OCI-LY1 (cell line): ENCODE measurements around the gene ATF2.

Experiments
- H2AFZ ChIP-seq: fragments of 200-600 bp; sonication (generic), shearing (Covaris generic); 2 replicates; pipeline ENCODE4 v1.6.0; 2014; ENCODE audit warnings: antibody characterized with exemption, mild to moderate bottlenecking, low read length
- H3F3A ChIP-seq: fragments of 200-600 bp; sonication (generic), shearing (Covaris generic); 2 replicates; pipeline ENCODE4 v1.6.0; 2014; ENCODE audit warnings: mild to moderate bottlenecking, antibody characterized with exemption, low read length, moderate library complexity; ENCODE audit not compliant: insufficient read depth
- H3K27ac ChIP-seq: fragments of 200-600 bp; sonication (generic); 2 replicates; pipeline ENCODE4 v1.5.1; 2014; ENCODE audit warnings: low read length, mixed run types, mild to moderate bottlenecking, low read depth; ENCODE audit not compliant: poor library complexity, severe bottlenecking
- H3K27me3 ChIP-seq: fragments of 200-600 bp; sonication (generic); 2 replicates; pipeline ENCODE4 v1.6.0; 2014; ENCODE audit warnings: antibody characterized with exemption, mild to moderate bottlenecking, low read length, moderate library complexity; ENCODE audit not compliant: insufficient read depth
- H3K36me3 ChIP-seq: fragments of 200-600 bp; sonication (generic); 2 replicates; pipeline ENCODE4 v1.6.1; 2014; ENCODE audit warnings: mild to moderate bottlenecking, antibody characterized with exemption, low read length, moderate library complexity, mixed read lengths; ENCODE audit not compliant: insufficient read depth
- H3K4me1 ChIP-seq: fragments of 200-600 bp; sonication (generic); 2 replicates; pipeline ENCODE4 v1.5.1; 2014; ENCODE audit warnings: mild to moderate bottlenecking, low read length, moderate library complexity; ENCODE audit not compliant: insufficient read depth, severe bottlenecking
- H3K4me2 ChIP-seq: fragments of 200-600 bp; sonication (generic), shearing (Covaris generic); 2 replicates; pipeline ENCODE4 v1.6.1; 2014; ENCODE audit warnings: low read length
- H3K4me3 ChIP-seq: fragments of 200-600 bp; sonication (generic); 2 replicates; pipeline ENCODE4 v1.5.1; 2014; ENCODE audit warnings: low read length, low read depth, mild to moderate bottlenecking, mixed read lengths; ENCODE audit not compliant: poor library complexity, severe bottlenecking
- H3K79me2 ChIP-seq: fragments of 200-600 bp; shearing (Covaris generic); 2 replicates; pipeline ENCODE4 v1.6.1; 2016; ENCODE audit warnings: mixed run types, low read length, mixed read lengths; ENCODE audit not compliant: insufficient read depth
- H3K9ac ChIP-seq: fragments of 200-600 bp; sonication (generic), shearing (Covaris generic); 2 replicates; pipeline ENCODE4 v1.6.1; 2014; ENCODE audit warnings: mild to moderate bottlenecking, low read length, mixed read lengths
- H3K9me2 ChIP-seq: fragments of 200-600 bp; sonication (generic), shearing (Covaris generic); 2 replicates; pipeline ENCODE4 v1.6.1; 2014; ENCODE audit warnings: low read depth, mild to moderate bottlenecking, low read length, mixed read lengths
- H3K9me3 ChIP-seq: fragments of 200-600 bp; shearing (Covaris generic); 2 replicates; pipeline ENCODE4 v1.6.1; 2014; ENCODE audit warnings: low read length, mixed read lengths
- H4K20me1 ChIP-seq: fragments of 200-600 bp; sonication (generic), shearing (Covaris generic); 2 replicates; pipeline ENCODE4 v1.6.0; 2016; ENCODE audit warnings: mild to moderate bottlenecking, low read length; ENCODE audit not compliant: insufficient read depth
- CTCF ChIP-seq: fragments of 200-600 bp; sonication (generic), shearing (Covaris generic); IDR thresholded peaks from 2 replicates; pipeline ENCODE4 v1.5.1; 2017; ENCODE audit warnings: mild to moderate bottlenecking, antibody characterized with exemption, low read length, moderate library complexity, mixed read lengths
- EZH2 ChIP-seq: fragments of 200-600 bp; sonication (generic), shearing (Covaris generic); IDR thresholded peaks from 2 replicates; pipeline ENCODE4 v1.8.0; 2017; ENCODE audit warnings: borderline replicate concordance, mixed run types, mild to moderate bottlenecking, antibody characterized with exemption, low read length, moderate library complexity, mixed read lengths

Gene ATF2

GRCh38 chr2:175080479-175080878, 87.5 kb downstream of the ATF2 start:
- no peak overlapping the region for H3K9ac ChIP-seq
- no peak overlapping the region for H2AFZ ChIP-seq
- no peaks in the 10 kb centered on the region for H3K27me3 ChIP-seq
- no peak overlapping the region for H3K4me2 ChIP-seq
- no peaks in the 10 kb centered on the region for H3K4me1 ChIP-seq
- no peaks in the 10 kb centered on the region for H3K79me2 ChIP-seq
- H3K36me3 ChIP-seq: peaks cover 61% of the 10 kb centered on the region
- no peaks in the 10 kb centered on the region for H3K9me3 ChIP-seq
- H3F3A ChIP-seq: no peaks in the 10 kb centered on the region
- no peak overlapping the region for H3K4me3 ChIP-seq
- no peaks in the 10 kb centered on the region for H3K9me2 ChIP-seq
- no peaks in the 10 kb centered on the region for H4K20me1 ChIP-seq
- H3K27ac ChIP-seq: no peak overlapping the region
- TF ChIP-seq EZH2 (no peak), CTCF (no peak)

GRCh38 chr2:175076272-175076671, 91.7 kb downstream of the ATF2 start:
- no peaks in the 10 kb centered on the region for H3F3A ChIP-seq
- no peak overlapping the region for H3K4me3 ChIP-seq
- H3K36me3 ChIP-seq: peaks cover 51% of the 10 kb centered on the region
- H3K27ac ChIP-seq: no peak overlapping the region
- H3K4me1 ChIP-seq: no peaks in the 10 kb centered on the region
- H4K20me1 ChIP-seq: no peaks in the 10 kb centered on the region
- H3K27me3 ChIP-seq: no peaks in the 10 kb centered on the region
- H2AFZ ChIP-seq: no peak overlapping the region
- no peak overlapping the region for H3K9ac ChIP-seq
- no peak for TF ChIP-seq CTCF
- no peak for TF ChIP-seq EZH2
- H3K79me2 ChIP-seq: no peaks in the 10 kb centered on the region
- no peak overlapping the region for H3K4me2 ChIP-seq
- no peaks in the 10 kb centered on the region for H3K9me2 ChIP-seq
- H3K9me3 ChIP-seq: no peaks in the 10 kb centered on the region

GRCh38 chr2:175074478-175074877, 93.5 kb downstream of the ATF2 start:
- H3K9ac ChIP-seq: no peak overlapping the region
- H4K20me1 ChIP-seq: no peaks in the 10 kb centered on the region
- H3K4me3 ChIP-seq: no peak overlapping the region
- H3K9me3 ChIP-seq: no peaks in the 10 kb centered on the region
- H2AFZ ChIP-seq: no peak overlapping the region
- H3K9me2 ChIP-seq: no peaks in the 10 kb centered on the region
- TF ChIP-seq CTCF (no peak), EZH2 (no peak)
- no peaks in the 10 kb centered on the region for H3F3A ChIP-seq
- no peaks in the 10 kb centered on the region for H3K27me3 ChIP-seq
- H3K79me2 ChIP-seq: no peaks in the 10 kb centered on the region
- no peak overlapping the region for H3K4me2 ChIP-seq
- no peaks in the 10 kb centered on the region for H3K4me1 ChIP-seq
- peaks cover 35% of the 10 kb centered on the region for H3K36me3 ChIP-seq
- H3K27ac ChIP-seq: no peak overlapping the region
